GM12874 (cell line): Measurements from ENCODE around the gene MMP7.

Experiments
- TF ChIP-seq, protein P1 (sequence below): IDR thresholded peaks from 2 replicates; pipeline ENCODE4 v1.5.1; 2011; ENCODE audit warnings: low read depth, mild to moderate bottlenecking, control low read depth, low read length, moderate library complexity; ENCODE audit not compliant: insufficient read depth

MMP7 gene

DNA sequence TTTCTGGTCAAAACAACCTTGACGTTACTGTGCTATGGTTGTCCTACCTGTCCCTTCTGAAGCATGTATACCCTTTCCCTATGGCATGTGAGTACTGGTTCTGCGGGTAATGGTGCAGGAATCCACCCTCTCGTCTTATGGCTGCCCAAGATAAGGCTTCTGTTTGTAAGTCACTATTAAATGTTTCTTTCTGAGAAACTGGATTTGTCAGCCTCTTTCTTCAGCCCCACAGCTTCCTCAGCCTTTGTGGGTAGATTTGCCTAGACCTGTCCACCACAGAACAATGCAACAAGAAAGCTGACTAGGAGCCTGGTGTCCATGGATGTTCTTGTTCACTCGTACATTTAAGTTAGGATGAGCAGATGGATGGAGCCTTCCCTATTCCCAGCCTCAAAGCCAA lies 14.4 kb downstream of the MMP7 start:
- TF ChIP-seq, protein P1, sequence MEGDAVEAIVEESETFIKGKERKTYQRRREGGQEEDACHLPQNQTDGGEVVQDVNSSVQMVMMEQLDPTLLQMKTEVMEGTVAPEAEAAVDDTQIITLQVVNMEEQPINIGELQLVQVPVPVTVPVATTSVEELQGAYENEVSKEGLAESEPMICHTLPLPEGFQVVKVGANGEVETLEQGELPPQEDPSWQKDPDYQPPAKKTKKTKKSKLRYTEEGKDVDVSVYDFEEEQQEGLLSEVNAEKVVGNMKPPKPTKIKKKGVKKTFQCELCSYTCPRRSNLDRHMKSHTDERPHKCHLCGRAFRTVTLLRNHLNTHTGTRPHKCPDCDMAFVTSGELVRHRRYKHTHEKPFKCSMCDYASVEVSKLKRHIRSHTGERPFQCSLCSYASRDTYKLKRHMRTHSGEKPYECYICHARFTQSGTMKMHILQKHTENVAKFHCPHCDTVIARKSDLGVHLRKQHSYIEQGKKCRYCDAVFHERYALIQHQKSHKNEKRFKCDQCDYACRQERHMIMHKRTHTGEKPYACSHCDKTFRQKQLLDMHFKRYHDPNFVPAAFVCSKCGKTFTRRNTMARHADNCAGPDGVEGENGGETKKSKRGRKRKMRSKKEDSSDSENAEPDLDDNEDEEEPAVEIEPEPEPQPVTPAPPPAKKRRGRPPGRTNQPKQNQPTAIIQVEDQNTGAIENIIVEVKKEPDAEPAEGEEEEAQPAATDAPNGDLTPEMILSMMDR = no peak

DNA sequence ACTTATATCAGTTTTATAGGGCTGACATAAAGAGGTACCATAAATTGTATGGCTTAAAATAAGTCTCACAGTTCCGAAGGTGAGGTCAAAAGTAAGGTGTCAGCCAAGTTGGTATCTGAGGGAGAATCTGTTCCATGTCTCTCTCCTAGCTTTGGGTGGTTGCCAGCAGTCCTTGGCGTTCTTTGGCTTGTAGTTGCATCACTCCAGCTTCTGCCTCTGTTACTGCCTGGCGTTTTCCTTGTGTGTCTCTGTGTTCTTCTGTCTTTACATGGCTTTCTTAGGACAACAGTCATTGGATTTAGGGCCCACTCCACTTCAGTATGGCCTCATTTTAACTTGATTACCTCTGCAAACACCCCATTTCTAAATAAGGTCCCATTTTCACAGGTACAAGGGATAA lies 16.7 kb downstream of the MMP7 start:
- TF ChIP-seq, protein P1 = no peak

GRCh38 chr11:102510439-102511135 lies 20.0 kb downstream of the MMP7 start:
- TF ChIP-seq, protein P1 = no peak

DNA sequence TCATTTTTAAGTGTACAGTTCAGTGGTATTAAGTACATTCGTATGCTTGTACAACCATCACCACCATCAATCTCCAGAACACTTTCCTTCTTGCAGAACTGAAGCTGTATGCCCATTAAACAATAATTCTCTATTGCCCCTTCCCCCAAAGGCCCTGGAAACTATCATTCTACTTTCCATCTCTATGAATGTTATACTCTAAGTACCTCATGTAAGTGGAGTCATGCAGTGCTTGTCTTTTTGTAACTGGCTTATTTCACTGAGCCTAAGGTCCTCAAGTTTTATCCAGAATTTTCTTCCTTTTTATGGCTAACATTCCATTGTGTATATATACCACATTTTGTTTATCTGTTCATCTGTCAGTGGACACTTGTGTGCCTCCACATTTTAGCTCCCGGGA lies 29.7 kb downstream of the MMP7 start:
- TF ChIP-seq, protein P1 = no peak

DNA sequence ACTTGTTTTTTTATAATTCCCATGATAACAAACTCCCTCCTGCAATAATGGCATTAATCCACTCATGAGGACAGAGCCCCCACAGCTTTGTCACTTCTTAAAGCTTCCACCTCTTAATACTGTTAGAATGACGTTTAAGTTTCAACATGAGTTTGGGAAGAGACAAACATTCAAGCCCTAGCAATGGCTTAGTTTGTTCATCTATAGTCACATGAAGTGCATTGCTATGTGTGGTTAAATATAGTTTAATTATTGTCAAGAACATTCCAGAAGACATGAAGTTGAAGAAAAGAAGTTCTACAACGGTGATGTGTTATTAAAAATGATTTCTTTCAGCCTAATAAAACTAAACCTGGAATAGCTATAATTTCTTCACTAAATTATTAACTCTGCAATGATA lies 30.6 kb downstream of the MMP7 start:
- TF ChIP-seq, protein P1 = no peak

DNA sequence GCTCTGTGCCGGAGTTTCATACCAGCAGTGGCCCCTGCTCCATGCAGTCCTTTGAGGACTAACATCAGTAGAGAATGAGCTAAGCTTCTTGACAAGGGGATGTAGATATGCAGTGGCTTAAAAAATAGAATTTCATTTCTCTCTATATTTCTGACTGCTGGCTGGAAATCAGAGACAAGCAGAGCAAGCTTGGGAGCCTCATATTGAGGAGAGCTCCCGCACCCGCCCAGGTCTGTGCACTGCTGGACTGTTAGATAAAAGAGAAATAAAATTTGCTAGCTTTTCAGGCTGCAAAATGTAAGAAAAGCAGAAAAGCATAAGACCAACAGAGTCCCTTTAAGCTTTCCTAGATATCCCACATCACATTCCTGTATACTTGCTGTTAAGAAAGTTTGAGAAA lies 31.4 kb downstream of the MMP7 start:
- TF ChIP-seq, protein P1 = no peak

- TF ChIP-seq, protein P1 = no peak
These were observed 33.5 kb downstream of the MMP7 start for GRCh38 chr11:102497061-102497460.
